HEK293 (cell line): ENCODE measurements around the gene APRT.

Source experiments
- ZBTB7A ChIP-seq: fragments of 450-650 bp; formaldehyde crosslinking; IDR thresholded peaks from 2 replicates; pipeline ENCODE4 v1.5.1; 2016; ENCODE audit warnings: low read depth, missing biosample characterization, missing genetic modification characterization
- ZNF274 ChIP-seq, 2 experiments: fragments of 200-500 bp in 1 of 2; fragments of 450-650 bp in 1 of 2; sonication (Bioruptor generic) in 1 of 2; formaldehyde crosslinking in 1 of 2; IDR thresholded peaks; 2 replicates each; pipeline versions ENCODE4 v1.5.1 to v1.6.1; 2014 to 2016; ENCODE audit warnings: borderline replicate concordance in 1 of 2, inconsistent platforms in 1 of 2, low read length in 1 of 2, missing biosample characterization in 1 of 2, missing genetic modification characterization in 1 of 2
- ZNF292 ChIP-seq: fragments of 450-650 bp; formaldehyde crosslinking; IDR thresholded peaks from 2 replicates; pipeline ENCODE4 v1.5.1; 2016; ENCODE audit warnings: low read depth, missing biosample characterization, missing genetic modification characterization, borderline replicate concordance
- ZNF311 ChIP-seq: fragments of 450-650 bp; formaldehyde crosslinking; IDR thresholded peaks from 2 replicates; pipeline ENCODE4 v1.5.1; 2017; ENCODE audit warnings: missing biosample characterization, missing genetic modification characterization, borderline replicate concordance
- ZNF660 ChIP-seq: fragments of 450-650 bp; IDR thresholded peaks from 2 replicates; pipeline ENCODE4 v1.5.1; 2018; ENCODE audit warnings: missing biosample characterization, mild to moderate bottlenecking, missing genetic modification characterization
- ZNF670 ChIP-seq: fragments of 450-650 bp; formaldehyde crosslinking; IDR thresholded peaks from 2 replicates; pipeline ENCODE4 v1.5.1; 2016; ENCODE audit warnings: missing biosample characterization, missing genetic modification characterization, low read depth
- ZNF776 ChIP-seq: fragments of 450-650 bp; formaldehyde crosslinking; IDR thresholded peaks from 2 replicates; pipeline ENCODE4 v1.5.0; 2017; ENCODE audit warnings: missing biosample characterization, missing genetic modification characterization, borderline replicate concordance
- TF ChIP-seq, protein P1 (sequence below): fragments of 450-650 bp; formaldehyde crosslinking; IDR thresholded peaks from 2 replicates; pipeline ENCODE4 v1.5.1; 2016; ENCODE audit warnings: missing biosample characterization, missing genetic modification characterization
- TF ChIP-seq, protein P2 (sequence below): fragments of 450-650 bp; formaldehyde crosslinking; IDR thresholded peaks from 2 replicates; pipeline ENCODE4 v1.5.1; 2016; ENCODE audit warnings: missing biosample characterization, missing genetic modification characterization
- TF ChIP-seq, protein P3 (sequence below): fragments of 450-650 bp; formaldehyde crosslinking; IDR thresholded peaks from 2 replicates; pipeline ENCODE4 v1.5.1; 2016; ENCODE audit warnings: missing biosample characterization, missing genetic modification characterization
- TF ChIP-seq, protein P4 (sequence below): fragments of 450-650 bp; formaldehyde crosslinking; IDR thresholded peaks from 2 replicates; pipeline ENCODE4 v1.5.1; 2016; ENCODE audit warnings: missing biosample characterization, missing genetic modification characterization
- TF ChIP-seq, protein P5 (sequence below): fragments of 450-650 bp; formaldehyde crosslinking; IDR thresholded peaks from 2 replicates; pipeline ENCODE4 v1.5.1; 2016; ENCODE audit warnings: missing biosample characterization, missing genetic modification characterization
- TF ChIP-seq, protein P6 (sequence below): fragments of 450-650 bp; formaldehyde crosslinking; optimal IDR thresholded peaks from 2 replicates; pipeline ENCODE3; 2016; ENCODE audit warnings: missing biosample characterization, mild to moderate bottlenecking, missing genetic modification characterization

DNA sequence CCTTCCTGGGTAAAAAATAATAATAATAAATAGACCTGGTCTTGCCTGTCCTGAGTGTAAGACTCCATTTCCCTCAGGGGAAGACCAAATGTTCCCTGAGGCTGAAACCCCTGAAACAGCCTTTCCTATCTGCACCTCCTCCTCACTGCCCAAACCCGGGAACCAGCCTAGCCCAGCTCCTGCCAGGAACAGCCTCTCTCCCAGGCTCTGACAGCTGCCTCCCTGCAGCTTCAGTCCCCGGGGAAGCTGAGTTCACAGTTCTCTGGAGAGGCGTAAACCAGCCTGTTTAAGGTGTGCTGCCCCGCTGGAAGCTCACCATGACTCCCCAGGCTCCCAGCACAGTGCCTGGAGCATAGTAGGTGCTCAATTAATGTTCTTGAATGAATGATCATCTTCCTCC is 15.4 kb downstream of the APRT start:
- TF ChIP-seq, protein P1, sequence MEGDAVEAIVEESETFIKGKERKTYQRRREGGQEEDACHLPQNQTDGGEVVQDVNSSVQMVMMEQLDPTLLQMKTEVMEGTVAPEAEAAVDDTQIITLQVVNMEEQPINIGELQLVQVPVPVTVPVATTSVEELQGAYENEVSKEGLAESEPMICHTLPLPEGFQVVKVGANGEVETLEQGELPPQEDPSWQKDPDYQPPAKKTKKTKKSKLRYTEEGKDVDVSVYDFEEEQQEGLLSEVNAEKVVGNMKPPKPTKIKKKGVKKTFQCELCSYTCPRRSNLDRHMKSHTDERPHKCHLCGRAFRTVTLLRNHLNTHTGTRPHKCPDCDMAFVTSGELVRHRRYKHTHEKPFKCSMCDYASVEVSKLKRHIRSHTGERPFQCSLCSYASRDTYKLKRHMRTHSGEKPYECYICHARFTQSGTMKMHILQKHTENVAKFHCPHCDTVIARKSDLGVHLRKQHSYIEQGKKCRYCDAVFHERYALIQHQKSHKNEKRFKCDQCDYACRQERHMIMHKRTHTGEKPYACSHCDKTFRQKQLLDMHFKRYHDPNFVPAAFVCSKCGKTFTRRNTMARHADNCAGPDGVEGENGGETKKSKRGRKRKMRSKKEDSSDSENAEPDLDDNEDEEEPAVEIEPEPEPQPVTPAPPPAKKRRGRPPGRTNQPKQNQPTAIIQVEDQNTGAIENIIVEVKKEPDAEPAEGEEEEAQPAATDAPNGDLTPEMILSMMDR (tag by site-specific recombination), result no peak
- TF ChIP-seq ZNF311 (no peak), ZBTB7A (tag by site-specific recombination) (no peak), ZNF670 (tag by site-specific recombination) (no peak), ZNF776 (no peak), ZNF660 (tag by site-specific recombination) (no peak), ZNF292 (tag by site-specific recombination) (no peak), ZNF274 (IDR thresholded peaks at IDR 0.05; ENCODE audit: low read length) (no peak), ZNF274 (tag by site-specific recombination; IDR thresholded peaks at IDR 0.05; ENCODE audit: borderline replicate concordance) (no peak)
- TF ChIP-seq, protein P2, sequence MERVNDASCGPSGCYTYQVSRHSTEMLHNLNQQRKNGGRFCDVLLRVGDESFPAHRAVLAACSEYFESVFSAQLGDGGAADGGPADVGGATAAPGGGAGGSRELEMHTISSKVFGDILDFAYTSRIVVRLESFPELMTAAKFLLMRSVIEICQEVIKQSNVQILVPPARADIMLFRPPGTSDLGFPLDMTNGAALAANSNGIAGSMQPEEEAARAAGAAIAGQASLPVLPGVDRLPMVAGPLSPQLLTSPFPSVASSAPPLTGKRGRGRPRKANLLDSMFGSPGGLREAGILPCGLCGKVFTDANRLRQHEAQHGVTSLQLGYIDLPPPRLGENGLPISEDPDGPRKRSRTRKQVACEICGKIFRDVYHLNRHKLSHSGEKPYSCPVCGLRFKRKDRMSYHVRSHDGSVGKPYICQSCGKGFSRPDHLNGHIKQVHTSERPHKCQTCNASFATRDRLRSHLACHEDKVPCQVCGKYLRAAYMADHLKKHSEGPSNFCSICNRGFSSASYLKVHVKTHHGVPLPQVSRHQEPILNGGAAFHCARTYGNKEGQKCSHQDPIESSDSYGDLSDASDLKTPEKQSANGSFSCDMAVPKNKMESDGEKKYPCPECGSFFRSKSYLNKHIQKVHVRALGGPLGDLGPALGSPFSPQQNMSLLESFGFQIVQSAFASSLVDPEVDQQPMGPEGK (tag by site-specific recombination), result no peak
- TF ChIP-seq, protein P3, sequence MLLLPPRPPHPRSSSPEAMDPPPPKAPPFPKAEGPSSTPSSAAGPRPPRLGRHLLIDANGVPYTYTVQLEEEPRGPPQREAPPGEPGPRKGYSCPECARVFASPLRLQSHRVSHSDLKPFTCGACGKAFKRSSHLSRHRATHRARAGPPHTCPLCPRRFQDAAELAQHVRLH (tag by site-specific recombination), result no peak
- TF ChIP-seq, protein P4, sequence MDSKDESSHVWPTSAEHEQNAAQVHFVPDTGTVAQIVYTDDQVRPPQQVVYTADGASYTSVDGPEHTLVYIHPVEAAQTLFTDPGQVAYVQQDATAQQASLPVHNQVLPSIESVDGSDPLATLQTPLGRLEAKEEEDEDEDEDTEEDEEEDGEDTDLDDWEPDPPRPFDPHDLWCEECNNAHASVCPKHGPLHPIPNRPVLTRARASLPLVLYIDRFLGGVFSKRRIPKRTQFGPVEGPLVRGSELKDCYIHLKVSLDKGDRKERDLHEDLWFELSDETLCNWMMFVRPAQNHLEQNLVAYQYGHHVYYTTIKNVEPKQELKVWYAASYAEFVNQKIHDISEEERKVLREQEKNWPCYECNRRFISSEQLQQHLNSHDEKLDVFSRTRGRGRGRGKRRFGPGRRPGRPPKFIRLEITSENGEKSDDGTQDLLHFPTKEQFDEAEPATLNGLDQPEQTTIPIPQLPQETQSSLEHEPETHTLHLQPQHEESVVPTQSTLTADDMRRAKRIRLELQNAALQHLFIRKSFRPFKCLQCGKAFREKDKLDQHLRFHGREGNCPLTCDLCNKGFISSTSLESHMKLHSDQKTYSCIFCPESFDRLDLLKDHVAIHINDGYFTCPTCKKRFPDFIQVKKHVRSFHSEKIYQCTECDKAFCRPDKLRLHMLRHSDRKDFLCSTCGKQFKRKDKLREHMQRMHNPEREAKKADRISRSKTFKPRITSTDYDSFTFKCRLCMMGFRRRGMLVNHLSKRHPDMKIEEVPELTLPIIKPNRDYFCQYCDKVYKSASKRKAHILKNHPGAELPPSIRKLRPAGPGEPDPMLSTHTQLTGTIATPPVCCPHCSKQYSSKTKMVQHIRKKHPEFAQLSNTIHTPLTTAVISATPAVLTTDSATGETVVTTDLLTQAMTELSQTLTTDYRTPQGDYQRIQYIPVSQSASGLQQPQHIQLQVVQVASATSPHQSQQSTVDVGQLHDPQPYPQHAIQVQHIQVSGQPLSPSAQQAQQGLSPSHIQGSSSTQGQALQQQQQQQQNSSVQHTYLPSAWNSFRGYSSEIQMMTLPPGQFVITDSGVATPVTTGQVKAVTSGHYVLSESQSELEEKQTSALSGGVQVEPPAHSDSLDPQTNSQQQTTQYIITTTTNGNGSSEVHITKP (tag by site-specific recombination), result no peak
- TF ChIP-seq, protein P5, sequence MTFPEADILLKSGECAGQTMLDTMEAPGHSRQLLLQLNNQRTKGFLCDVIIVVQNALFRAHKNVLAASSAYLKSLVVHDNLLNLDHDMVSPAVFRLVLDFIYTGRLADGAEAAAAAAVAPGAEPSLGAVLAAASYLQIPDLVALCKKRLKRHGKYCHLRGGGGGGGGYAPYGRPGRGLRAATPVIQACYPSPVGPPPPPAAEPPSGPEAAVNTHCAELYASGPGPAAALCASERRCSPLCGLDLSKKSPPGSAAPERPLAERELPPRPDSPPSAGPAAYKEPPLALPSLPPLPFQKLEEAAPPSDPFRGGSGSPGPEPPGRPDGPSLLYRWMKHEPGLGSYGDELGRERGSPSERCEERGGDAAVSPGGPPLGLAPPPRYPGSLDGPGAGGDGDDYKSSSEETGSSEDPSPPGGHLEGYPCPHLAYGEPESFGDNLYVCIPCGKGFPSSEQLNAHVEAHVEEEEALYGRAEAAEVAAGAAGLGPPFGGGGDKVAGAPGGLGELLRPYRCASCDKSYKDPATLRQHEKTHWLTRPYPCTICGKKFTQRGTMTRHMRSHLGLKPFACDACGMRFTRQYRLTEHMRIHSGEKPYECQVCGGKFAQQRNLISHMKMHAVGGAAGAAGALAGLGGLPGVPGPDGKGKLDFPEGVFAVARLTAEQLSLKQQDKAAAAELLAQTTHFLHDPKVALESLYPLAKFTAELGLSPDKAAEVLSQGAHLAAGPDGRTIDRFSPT, result no peak
- TF ChIP-seq, protein P6, sequence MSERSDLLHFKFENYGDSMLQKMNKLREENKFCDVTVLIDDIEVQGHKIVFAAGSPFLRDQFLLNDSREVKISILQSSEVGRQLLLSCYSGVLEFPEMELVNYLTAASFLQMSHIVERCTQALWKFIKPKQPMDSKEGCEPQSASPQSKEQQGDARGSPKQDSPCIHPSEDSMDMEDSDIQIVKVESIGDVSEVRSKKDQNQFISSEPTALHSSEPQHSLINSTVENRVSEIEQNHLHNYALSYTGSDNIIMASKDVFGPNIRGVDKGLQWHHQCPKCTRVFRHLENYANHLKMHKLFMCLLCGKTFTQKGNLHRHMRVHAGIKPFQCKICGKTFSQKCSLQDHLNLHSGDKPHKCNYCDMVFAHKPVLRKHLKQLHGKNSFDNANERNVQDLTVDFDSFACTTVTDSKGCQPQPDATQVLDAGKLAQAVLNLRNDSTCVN (tag by site-specific recombination), result no peak
